Activated CD4-positive, alpha-beta T cell treated with anti-CD3 and anti-CD28 coated beads, Interleukin-10, Interleukin-2, amounts not matched to agents 100 ng/mL and 50 ng/mL, durations not matched to agents 16 hours and 8 hours (primary cell): Measurements from ENCODE around the gene OR4K5.
"Not testable (repeated sequence)": the region's sequence is repeated elsewhere in the genome, so short reads cannot be mapped to it uniquely, and the experiment has no call there.

ENCODE experiments used
- DNase-seq: peaks from one replicate; pipeline ENCODE4 v3.0.0-alpha.2; 2020

Gene OR4K5, protein sequence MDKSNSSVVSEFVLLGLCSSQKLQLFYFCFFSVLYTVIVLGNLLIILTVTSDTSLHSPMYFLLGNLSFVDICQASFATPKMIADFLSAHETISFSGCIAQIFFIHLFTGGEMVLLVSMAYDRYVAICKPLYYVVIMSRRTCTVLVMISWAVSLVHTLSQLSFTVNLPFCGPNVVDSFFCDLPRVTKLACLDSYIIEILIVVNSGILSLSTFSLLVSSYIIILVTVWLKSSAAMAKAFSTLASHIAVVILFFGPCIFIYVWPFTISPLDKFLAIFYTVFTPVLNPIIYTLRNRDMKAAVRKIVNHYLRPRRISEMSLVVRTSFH

DNA sequence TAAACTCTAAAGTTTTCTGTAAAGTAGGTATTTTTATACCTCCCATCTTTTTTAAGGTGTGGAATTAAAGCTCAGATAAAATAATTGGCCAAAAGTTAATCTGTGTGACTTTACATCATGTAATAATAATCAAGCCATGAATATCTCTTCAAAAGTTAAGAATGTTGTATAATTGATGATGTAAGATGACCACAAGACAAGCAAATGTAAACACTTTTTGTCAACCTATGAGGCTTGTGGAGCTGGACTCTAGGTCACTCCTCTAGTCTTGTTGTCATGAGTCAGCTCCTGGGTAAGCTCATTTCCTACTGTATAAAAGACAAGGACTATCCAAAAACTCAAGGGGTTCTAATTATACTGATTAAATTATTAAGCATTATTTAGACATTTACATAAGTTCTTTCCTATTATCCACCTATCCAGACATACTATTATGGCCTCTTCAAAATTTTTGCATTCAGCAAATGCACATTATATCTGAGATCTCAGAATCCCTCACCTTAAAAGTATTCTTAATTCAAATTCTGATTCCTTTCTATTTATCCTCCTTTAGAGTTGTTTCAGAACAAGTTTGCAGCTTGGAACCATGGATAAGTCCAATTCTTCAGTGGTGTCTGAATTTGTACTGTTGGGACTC lies at the start of gene OR4K5:
TSS of gene OR4K5 (plus strand) at position 587 of the 637 bp plus-strand sequence. CDS start at position 587, 0 bp downstream.
- no peak for DNase-seq

DNA sequence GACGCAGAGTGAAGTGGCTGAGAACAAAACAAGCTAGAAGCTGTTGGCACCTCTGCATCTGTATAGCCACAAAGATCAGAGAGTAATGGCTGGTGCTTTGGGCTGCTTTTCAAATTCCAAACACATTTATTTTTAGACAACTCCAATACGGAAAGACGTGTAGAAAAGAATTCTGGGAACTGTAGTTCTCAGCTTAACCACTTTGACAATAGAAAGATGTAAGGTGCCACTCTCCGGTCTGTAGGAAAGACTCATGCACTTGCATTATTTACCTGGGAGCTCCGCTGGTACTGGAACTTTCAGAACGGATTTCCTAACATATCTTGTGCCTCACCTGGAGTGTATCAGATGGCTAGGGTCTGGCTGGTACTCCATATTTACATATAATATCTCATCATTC lies 47.2 kb upstream of the OR4K5 start:
- no peak for DNase-seq

DNA sequence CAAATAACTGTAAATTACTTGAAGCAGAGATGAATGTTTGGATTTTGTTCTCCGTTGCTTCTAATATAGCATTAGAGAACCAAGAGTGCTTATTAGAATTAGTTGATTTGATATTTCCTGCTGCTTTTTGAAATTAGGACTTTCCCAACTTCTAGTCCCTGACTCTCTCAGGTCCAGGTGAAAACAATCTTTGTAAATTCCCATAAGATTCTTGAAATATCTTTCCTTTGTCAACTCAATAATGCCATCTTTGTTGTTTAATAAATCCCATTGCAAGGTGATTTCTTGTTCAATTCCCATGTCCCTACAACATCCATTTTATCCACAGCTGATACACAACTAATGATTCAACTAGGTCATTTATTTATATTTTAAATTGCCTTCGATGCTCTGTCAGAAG lies 45.6 kb upstream of the OR4K5 start, which contains the start of gene OR4K2:
TSS of gene OR4K2 (plus strand) at position 301 of the 400 bp plus-strand sequence. CDS start 1,126 bp downstream, outside the sequence.
- no peak for DNase-seq

DNA sequence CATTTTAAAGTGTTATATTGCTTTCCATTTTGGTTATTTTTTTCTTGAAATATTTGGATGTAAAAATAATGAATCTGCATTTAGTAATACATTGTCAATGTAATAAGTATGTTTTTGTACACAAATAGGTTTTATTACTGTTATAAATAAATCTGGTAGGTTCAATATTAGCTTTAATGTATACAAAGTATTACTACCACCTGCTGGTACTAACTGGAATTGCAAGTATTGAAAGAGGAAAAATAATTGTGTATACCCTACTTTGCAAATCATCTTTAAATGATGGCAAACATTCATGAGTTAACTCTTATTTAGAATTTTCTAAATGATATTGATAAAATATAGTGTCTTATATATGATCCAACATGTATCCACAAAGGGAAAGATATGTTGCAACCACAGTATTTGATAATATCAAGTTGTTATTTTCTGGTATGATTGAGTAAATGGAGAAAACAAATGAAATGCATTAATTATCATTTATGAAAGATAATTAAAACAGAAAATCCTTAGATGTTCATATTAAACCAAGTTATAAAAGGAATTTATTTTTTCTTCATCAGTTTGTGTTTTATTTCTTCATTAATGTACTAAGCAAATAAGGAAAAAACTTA lies 42.3 kb upstream of the OR4K5 start:
- DNase-seq, result peak; percentile 13

DNA sequence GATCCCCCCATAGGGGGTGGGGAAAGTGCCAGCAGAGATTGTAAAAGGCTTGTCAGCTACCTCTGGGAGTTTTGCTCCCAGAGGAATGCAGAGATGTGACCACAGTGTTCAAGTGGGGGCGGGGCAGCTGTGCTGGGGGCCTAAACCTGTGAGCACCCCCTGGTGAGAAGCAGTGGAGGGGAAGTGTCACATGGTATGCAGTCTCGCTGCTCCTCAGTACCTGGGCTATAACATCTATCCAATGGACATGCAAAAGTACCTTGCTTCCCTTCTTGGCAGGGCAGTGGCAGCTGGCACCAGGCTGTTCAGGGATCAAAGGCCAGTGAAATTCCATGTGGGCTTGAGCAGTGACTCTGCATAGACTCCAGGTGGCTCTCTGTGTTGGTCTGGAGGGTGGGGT lies 25.1 kb upstream of the OR4K5 start:
- no peak for DNase-seq

DNA sequence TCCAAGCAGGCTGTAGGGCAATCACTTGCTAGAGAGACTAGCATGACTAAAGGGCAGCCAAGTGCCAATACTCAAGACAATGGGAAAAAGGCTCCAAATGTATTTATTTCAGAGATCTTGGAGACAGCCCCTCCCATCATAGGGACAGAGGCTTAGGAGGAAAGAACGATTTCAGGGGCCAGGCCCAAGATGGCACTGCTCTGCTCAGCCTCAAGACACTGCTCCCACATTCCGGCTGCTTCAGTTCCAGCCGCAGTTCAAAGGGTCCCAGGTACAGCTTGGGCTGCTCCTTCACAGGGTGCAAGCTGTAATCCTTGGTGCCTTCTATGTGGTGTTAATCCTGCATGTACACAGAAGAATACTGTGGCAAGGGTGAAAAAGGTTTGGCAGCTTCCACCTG lies 19.4 kb upstream of the OR4K5 start:
- no peak for DNase-seq

DNA sequence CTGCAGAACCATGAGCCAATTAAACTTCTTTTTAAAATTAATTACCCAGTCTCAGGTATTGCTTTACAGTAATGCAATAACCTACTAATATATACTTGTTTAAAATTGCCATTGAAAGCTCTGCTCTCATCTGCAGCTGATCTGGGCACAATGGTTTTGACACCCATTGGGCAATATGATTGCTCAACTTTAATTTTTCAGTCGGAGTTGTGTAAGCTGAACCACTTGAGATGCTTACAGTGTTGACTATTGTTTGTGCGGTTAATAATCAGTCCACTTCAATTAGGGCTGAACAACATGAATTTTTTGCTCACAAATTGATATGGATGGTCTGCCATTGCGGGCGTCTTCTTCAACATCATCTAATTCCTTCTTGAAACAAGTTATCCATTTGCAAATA lies 18.0 kb upstream of the OR4K5 start:
- DNase-seq, result no peak

DNA sequence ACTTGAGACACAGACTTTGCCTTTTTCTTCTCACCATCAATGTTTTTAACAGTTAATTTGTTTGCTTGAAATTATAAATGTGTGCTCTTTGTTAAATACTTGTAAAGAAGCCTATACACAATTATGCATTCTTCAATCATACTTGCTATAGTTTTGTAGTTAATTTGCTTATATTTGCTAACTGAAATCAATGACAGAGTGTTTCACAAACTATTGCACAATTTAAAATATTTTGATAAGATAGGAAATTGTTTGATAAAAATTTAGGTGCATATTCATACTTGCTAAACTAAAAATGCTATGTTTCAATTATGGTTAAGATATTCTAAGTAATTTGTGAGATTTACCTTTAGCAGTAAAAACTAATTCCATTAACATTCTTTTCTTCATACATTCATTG lies 13.7 kb upstream of the OR4K5 start:
- no peak for DNase-seq

DNA sequence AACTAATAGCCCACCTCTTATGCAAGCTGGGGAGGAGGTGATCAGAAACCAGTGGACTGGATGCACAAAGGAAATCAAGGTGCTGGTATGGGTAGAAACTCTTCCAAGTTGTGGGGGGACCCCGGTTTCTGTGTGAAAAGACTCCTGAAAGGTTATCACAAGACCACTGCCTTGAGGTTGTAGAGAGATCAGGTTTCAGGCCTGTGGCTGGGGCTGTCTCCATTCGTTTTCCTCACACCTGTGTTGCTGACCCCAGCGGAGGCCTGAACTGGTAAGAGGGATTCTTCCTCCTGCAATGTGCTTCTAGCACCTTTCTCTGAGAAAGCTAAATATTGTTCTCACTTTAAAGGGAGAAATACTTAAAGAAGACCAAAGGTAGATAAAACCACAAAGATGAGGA lies 9.3 kb upstream of the OR4K5 start:
- no peak for DNase-seq

DNA sequence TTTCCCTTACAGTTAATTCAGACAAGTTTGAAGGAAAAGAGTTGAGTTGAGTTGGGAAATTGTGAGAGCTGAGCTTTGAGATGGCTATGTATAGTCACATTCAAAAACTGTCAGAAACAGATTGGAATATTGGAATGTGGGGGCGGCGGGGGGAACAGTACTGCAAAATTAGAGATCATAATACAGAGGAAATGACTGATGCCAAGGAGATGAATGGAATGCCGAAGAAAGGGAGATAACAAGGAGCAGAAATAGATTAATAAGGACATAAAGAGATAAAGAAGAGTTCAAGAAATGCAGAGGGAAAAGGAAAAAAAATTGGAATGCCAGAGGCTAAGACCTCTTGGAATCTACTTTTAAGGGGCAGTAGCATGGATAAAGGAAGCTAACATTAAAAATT lies 3.2 kb upstream of the OR4K5 start:
- no peak for DNase-seq

DNA sequence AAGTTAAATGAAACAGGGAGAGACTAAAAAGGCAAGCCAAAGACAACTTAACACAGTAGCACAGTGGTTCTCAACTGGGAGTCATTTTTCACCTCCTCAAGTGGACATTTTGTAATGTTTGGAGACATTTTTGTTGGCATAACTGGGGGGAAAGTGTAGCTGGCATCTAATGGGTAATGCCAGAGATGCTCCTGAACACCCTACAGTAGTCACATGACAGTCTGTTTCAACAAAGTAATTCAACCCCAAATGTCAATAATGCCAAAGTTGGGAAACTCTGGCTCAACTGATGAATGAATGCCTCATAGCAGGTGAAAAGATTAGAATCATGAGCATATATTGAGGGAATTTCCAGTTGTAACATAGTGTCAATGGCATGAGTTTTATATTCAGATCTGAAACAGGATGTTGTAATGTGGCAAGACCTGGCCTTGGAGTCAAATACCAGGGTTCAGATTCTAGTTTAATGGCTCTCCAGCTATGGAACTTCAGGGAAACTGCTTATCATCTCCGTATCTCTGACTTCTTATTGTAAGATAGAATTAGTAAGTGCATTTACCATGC lies 2.4 kb upstream of the OR4K5 start:
- DNase-seq, result no peak

DNA sequence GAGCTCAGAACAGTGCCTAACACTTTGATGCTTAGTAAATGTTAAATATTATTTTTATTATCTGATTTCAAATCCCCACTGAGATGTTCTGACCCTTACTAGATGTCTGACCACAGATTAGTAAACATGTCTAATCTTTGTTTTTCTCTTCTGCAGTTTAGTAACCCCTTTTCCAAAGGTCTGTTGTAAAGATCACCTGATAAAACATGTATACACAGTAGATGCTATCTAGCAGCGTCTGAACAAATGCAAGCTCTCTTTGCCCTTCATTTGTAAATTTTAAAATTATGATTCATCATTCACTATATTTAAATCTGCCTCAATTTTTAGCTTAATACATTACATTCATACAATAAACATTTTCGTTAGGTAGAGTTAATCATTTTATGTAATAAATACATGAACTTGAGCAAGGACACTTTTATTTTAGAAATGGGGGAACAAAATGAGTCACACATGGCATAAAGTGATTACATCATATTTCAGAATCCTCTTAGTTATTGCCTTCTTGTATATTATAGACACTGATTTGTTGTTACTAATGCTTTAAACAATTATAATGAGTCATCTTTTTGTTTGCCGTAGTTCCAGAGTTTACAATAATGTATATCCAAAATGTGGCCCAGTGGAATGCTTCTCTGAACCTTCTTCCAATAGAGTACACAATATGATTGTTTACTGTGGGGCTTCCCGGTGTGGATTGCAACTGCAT lies 1.7 kb upstream of the OR4K5 start:
- DNase-seq, result no peak

DNA sequence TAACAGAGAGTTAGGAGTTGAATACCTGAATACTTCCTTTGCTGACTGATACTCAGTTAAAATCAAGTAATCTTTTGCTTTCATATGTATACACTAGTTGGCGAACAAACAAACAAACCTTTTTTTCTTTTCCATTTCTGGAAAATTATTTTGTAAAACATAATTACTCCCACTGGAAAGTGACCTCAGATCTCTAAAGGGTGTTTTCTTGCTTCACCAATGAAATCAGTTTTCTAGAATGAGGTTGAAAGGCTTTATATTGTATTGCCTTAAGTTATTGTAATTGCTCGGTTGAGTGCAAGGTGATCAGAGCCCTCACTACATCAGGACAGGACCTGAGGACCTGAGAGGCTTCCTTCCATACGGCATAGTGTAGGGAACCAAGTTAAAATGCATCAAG lies 10.2 kb downstream of the OR4K5 start, which contains the start of gene OR4K1:
TSS of gene OR4K1 (plus strand) at position 301 of the 400 bp plus-strand sequence. CDS start 4,750 bp downstream, outside the sequence.
- DNase-seq, result no peak

DNA sequence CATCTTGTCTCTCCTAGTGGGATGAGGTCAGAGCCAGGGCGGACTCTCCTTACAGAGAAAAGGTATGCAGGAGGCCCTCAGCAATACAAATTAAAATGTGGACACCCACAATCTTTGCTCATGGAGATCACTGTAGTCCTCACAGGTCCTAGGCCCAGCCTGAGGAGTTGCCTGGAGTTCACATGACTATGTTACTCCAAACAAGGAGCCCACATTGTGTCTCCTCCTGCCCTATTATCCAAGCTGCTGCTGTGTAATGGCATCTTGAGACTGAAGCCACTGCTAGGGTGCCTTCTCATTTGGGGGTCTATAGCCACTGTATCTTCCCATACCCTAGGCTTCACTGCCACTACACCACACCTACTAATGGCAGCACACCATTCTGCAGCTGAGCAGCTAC lies 21.3 kb downstream of the OR4K5 start:
- no peak for DNase-seq

DNA sequence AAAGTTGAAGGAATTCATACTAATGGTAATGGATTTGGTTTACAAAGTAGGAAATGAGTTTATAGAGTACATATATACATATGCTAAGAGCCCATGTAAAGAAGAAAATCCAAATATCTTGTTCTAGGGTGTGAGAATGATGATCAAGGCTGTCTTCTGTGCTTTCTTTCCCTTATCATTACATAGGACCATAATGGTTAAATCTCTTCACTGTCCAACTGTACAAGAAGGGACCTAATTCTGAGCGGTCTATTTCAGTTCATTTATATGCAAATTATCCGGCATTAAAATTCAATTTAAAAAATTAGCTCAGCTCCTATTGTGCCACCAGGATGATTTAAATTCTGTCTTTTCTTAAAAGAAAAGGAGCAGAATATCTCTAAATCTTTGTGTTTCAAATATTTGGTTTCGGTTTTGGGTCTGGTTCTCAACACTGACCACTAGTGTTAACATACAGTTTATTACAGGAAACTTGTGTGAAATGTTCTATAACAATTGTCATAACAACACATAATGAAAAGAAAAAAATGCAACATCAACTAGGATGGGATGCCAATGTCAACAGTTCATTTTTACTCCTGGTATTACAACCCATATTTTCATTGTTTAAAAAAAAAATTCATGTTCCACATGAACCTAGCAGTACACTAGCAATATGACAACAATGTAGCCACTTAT lies 27.1 kb downstream of the OR4K5 start:
- no peak for DNase-seq

DNA sequence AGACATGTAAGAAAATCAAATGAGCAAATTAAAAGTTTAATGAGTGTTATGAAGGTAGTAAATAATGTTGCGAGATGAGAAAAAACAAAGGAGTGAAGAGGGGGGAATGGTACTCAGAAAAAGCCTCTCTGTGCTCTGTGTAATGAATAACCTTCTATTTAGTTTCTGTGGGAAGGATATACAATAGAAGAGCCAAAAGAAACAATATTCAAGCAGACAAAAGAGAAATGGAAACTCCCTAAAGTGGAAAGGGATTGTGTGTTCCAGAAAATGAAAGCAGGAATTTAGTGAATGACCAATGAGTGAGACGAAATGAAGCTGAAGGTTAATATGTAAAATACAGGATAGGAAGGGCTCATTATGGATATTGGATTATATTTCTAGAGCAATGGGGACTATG lies 28.8 kb downstream of the OR4K5 start:
- no peak for DNase-seq

DNA sequence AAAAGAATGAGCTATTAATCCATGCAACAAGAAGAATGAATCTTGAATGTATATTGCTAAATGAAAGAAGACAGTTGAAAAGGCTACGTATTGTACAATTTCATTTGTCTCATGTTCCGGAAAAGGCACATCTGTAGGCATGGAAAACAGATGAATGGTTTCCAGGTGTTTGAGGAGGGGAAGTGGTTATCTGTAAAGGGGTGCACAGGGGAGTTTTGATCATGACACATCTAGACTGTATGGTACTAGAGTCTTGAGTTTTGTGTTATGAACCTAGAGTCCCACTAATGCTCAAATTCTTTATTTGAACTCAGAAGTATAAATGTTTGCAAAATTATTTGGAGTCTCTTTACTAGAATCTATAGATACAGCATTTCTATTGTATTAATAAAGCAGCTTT lies 49.3 kb downstream of the OR4K5 start:
- DNase-seq, result not testable (repeated sequence)
